SKM-1 (cell line): ENCODE measurements around the gene MYO7A.

Source experiments
- DNase-seq: peaks from one replicate; lab custom pipeline; 2025; ENCODE audit not compliant: unreplicated experiment; lab: John Stamatoyannopoulos, UW

The MYO7A gene

DNA sequence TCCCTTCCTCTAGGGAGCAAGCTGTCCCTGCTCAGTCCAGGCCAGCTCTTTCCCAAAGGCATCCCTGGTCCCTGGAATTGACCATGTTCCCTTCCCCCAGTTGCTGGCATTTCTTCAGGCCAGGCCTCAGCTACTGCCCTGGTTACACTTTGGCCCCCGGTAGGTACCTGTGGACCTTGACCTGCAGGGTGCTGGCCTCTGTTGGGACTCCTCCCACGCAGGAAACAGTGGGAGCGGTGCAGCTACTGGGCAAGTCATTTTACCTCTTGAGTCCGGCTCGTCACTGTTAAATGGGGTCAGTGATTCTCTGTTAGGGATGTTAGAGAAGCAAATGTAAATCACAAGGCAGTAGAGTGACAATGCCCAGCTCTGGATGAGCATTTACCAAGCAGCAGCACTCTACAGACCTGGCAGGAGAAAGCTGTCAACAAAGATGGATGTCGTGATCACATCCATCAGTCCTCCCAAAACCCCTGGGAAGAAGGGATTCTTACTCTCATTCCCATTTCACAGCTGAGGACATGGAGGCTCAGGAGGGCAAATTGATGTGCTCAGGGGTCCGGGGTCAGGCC, 16.9 kb downstream of the MYO7A start:
- no peak for DNase-seq

- DNase-seq, result no peak
Observed at GRCh38 chr11:77146261-77147035, 18.4 kb downstream of the MYO7A start.

DNA sequence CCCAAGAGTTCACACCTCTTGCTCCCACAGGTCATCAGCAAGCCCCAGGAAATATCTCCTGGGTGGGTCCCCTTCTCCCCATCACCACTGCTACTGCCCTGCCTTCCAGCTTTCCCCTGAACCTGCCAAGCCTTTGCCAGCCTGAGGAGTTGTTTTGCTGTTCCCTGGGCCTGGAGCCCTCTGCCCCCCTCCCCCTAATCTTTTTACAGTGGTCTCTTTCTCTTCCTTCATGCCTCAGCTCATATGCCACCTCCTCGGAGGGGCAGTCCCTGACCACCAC, 18.9 kb downstream of the MYO7A start:
- no peak for DNase-seq

DNA sequence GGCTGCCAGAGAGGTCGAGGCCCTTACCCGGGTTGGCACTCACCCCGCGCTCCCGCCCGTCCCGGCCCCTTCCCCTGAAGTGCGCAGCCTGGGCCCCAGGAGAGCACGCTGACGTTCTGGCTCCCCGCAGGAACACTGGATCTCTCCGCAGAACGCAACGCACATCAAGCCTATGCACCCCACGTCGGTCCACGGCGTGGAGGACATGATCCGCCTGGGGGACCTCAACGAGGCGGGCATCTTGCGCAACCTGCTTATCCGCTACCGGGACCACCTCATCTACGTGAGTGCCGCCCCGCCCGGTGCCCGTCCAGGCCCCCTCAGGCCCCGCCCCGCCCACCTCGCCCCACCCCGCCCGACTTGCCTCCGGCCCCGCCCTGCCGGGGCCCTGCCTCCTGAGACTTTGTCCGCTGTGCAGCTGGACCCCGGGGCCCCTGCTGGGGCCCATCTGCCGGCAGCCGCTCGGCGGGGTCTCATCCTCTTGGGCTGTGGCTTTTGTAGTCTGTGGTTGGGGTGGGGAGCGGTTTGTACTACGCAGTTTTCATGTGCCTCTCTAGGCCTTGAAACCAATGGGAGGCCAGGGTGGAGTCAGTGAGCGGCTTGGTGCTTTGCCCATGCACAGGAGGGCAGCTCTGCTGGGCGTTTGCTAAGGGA, 19.7 kb downstream of the MYO7A start:
- no peak for DNase-seq

DNA sequence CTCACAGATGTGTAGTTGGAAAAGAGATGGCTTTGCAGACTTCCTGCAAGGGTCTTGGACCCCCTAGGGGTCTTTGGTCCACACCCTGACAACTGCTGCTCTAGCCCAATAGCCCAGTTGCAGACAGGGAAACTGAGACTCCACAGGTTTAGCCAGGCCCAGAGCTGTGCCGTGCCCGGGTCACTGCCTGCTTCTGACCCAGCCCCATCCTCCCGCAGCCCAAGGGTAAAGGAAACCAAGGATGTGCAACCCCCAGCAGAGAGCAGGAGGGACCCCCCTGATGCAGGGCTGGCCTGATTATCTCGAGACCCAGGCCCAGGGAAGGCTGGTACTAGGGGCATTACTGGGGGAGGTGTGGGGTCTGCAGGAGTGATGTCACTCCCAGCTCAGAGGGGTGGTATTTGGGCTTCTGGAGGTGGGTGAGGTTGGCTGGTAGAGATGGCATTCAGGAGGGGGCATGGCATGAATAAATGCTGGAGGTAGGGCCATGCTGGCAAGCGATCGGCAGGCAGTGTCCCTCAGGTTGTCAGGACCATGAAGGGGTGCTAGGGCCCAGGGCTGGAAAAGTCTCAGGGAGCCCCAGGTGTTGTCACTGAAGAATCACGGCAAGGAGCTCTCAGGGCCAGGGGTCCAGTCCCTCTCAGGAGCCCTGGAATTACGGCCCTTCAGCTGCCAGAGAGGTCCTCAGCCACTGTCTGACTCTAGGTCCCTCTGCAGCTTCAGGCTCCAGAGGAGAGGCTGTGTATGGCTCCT, 21.1 kb downstream of the MYO7A start:
- no peak for DNase-seq

DNA sequence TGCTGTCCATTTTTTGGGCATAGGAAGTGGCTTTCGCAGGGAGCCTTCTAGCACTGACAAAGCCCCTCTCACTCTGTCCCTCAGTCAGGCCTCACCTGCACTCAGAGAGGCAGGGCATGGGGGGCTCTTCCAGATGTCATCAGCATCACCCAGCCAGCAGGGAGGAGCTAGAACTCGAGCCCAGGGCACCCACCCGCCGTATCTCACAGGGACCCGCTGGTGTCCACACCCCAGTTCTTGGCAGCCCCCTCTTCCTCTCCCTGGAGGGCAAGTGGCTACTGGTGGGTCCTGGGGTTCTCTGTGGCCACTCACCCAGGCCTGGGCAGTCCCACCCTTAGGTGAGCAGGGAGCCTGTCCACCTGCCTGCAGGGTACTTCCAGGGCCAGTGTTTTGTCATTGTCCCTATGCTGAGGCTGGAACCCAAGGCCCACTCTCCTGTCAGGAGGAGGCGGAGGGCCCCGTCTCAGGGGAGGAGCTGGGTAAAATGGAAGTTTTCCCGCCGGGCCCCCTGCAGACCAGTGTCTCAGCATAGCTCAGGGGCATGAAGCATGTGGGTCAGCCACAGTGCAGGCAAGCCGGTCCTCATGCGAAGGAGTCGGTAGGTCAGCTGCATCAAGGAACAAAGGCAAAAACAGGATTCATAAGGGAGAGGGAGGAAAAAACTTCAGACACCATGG, 21.8 kb downstream of the MYO7A start:
- DNase-seq, result no peak

GRCh38 chr11:77150836-77151235, 22.8 kb downstream of the MYO7A start:
- no peak for DNase-seq

DNA sequence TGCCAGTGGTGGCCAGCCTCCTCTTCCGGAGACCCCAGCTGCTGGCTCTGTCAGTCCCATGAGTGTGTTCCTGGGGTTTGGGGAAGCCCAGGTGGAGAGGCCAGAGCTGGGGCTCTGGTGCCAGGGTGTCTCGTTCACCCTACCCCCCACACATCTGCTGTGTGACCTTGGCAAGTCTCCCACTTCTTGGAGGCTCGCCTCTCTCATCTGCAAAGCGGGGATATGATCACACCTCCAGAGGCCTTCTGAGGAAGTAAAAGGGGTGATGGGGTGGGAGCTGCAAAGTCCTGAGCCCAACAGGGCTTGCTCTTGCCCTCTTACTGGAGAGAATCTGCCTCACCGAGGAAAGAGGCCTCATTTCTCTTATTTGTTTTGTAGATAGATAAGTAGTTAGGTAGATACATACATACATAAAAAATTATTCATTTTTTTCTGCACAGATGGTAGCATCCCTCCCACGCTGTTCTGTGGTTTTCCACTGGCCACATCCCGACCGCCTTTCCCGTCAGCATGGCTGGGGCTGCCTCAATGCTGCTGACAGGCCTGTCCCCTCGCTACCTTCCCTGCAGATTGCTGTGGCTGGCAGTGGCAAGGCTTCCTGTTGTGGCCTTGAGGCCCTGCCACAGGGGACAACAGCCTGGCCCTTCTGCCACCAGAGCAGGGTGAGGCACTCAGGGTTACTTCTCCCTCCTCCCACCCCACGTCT, 23.9 kb downstream of the MYO7A start:
- peak; percentile 9 for DNase-seq

DNA sequence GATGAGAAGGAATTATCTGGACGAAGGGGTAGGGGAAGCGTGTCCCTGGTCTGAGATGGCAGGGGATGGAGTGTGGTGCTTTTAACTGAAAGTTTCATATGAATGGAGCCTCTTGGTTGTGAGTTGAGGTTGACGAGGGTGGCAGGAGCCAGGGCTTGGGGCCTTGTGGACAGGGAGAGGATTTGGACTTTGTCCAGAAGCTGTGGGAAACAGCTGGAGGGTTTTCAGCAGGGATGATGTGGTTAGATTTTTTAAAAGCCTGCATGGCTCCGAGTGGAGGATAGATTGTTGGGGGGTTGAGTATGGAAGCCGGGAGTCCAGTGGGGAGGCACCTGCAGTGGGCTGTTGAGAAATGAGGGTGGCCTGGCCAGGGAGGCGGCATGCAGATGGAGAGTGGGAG, 24.8 kb downstream of the MYO7A start:
- no peak for DNase-seq

- no peak for DNase-seq
Observed at GRCh38 chr11:77153276-77154185, 25.5 kb downstream of the MYO7A start.

DNA sequence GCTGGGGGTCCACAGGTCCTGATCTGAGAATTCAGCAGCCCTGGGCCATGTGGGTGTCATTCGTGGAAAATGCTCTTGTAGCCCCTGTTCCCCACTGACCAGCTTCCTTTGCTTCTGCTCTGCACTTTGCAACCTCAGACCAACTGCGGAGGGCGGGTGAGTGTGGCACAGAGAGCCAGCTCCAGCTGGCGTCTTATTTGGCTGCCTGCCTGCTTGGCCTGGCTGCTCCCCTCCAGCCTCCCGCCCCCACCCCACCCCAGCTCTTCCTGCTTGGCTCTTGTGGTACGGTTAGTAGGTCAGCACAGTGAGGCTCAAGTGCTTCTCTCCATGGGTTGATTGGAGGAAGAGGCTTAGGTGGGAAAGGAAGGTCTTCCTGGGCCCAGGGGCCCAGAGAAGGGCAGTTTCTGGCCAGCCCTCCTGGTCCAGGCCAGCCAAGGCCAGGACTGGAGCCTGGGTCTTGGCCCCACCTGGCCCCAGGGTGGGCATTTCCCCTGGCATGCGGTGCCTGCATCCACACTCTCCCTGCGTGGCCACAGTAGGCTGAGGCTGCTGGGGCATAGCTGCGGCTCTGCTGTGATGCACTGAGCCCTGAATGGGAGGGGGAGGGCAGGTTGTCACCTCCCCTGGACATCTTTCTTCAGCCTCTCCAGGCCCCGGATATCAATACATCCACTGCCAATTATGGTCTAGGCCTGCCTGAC, 26.5 kb downstream of the MYO7A start:
- no peak for DNase-seq

DNA sequence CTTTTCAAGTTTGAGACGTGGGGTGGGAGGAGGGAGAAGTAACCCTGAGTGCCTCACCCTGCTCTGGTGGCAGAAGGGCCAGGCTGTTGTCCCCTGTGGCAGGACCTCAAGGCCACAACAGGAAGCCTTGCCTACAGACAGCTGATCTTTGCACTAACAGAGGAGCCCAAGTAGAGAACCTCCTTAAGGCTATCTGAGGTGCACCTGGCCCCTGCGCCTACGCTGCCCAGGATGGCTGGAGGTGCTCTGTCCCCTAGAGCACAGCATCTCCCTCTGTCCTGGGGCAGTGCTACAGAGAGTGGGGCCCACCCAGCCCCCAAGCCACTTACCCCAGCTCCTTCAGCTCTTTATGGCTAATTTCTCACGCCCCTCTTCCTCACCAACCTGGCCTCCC, 27.0 kb downstream of the MYO7A start:
- DNase-seq, result no peak

GRCh38 chr11:77155556-77156130, 27.6 kb downstream of the MYO7A start:
- DNase-seq, result no peak

DNA sequence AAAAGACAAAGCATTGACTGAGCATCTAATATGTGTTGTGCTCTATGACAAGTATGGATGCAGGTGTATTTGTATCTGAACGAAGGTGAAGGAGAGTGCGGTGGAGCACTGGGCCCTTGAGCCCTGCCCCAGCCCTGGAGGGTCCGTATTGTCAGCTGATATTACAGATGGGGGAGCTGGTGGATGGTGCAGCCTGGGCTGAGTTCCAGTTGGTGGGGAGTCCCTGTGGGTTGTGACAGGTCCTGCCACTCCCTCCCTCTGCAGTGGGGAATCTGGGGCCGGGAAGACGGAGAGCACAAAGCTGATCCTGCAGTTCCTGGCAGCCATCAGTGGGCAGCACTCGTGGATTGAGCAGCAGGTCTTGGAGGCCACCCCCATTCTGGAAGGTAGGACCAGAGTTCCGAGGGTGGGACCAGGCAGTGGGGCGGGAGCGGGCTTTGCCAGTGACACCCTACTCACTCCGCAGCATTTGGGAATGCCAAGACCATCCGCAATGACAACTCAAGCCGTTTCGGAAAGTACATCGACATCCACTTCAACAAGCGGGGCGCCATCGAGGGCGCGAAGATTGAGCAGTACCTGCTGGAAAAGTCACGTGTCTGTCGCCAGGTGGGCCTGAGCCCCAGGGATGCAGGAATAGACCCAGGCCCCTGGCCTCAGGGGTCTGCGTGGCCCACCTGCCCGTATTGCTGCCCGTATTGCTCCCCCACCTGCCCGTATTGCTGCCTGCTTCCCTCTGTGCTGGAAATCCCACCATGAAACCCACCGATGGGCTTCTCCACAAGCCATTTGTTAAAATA, 28.6 kb downstream of the MYO7A start:
- no peak for DNase-seq

DNA sequence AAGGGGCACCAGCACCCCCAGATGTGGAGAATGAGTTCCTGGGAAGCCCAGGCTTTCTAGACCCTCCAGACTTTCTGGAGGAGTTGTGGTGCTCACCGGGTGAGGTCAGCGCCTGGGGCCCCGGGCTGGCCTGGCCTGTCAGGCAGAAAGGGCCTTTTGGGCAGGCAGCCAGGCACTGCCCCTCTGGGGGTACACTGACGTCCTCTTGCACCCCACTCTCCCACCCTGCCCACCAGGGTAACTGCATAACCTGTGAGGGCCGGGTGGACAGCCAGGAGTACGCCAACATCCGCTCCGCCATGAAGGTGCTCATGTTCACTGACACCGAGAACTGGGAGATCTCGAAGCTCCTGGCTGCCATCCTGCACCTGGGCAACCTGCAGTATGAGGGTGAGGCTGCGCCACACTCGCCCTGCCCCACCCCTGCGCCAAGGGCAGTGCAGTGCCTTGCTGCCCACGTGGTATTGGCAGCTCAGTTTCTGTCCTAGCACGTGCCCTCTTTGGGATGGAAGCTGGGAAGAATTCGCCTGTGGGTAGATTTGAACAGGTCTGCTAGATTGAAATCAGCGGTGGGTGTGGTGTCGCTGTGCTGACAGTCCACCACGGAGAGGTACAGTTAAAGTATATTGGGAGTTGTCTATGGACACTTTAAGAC, 30.1 kb downstream of the MYO7A start:
- no peak for DNase-seq

- DNase-seq, result no peak
Observed at GRCh38 chr11:77159219-77159936, 31.3 kb downstream of the MYO7A start.
